ENCODE results near the gene IL17F.

DNA sequence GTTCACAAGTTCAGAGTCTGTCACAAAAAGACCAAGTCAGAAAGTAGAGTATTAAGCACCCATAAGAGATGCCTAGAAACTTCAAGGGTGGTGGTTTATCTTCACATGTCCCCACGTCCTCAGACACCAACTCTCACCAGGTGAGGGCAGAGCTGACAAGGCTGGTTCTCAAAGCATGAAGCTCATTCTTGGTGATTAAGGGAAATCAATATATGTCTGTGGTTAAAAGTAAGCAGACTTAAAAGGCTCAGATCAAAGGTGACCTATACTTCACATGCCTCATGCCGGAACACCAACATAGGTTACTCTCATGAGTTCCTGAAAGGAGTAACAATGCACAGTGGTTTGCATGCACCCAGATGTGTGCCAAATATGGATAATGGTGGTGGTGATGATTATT lies 31.2 kb downstream of the IL17F start:
- TF ChIP-seq, protein P1, sequence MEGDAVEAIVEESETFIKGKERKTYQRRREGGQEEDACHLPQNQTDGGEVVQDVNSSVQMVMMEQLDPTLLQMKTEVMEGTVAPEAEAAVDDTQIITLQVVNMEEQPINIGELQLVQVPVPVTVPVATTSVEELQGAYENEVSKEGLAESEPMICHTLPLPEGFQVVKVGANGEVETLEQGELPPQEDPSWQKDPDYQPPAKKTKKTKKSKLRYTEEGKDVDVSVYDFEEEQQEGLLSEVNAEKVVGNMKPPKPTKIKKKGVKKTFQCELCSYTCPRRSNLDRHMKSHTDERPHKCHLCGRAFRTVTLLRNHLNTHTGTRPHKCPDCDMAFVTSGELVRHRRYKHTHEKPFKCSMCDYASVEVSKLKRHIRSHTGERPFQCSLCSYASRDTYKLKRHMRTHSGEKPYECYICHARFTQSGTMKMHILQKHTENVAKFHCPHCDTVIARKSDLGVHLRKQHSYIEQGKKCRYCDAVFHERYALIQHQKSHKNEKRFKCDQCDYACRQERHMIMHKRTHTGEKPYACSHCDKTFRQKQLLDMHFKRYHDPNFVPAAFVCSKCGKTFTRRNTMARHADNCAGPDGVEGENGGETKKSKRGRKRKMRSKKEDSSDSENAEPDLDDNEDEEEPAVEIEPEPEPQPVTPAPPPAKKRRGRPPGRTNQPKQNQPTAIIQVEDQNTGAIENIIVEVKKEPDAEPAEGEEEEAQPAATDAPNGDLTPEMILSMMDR (IDR thresholded peaks at IDR 0.05), result no peak
- TF ChIP-seq POLR2AphosphoS5 (IDR thresholded peaks at IDR 0.05), result no peak
- no peak for TF ChIP-seq POLR2A (IDR thresholded peaks at IDR 0.05)
- no peak for TF ChIP-seq EP300 (IDR thresholded peaks at IDR 0.05)
